Measurements from ENCODE around the gene ACIN1.
"Not testable (repeated sequence)": the region's sequence is repeated elsewhere in the genome, so short reads cannot be mapped to it uniquely, and the experiment has no call there.

The ACIN1 gene

GRCh38 chr14:23115039-23115731 lies 20.2 kb upstream of the ACIN1 start:
- no peaks in the 10 kb centered on the region for H3K9me3 ChIP-seq (ENCODE audit: control insufficient read depth in 2 of 2, low read length in 2 of 2)
- peaks cover 0 to 6% of the 10 kb centered on the region in 2 donors for H3K4me1 ChIP-seq (ENCODE audit: control insufficient read depth in 2 of 2, insufficient read depth in 2 of 2, low read length in 2 of 2)
- peaks cover 5 to 11% of the 10 kb centered on the region in 2 donors for H3K27me3 ChIP-seq (ENCODE audit: control insufficient read depth in 2 of 2, insufficient read depth in 2 of 2, low read length in 2 of 2)
- H3K4me3 ChIP-seq (ENCODE audit: low read length in 2 of 2), result no peak overlapping the region
- H3K27ac ChIP-seq (ENCODE audit: low read depth in 2 of 2, low read length in 2 of 2), result no peak overlapping the region
- H3K9ac ChIP-seq (ENCODE audit: low read depth in 1 of 2, low read length in 2 of 2), result no peak overlapping the region
- H3K36me3 ChIP-seq (ENCODE audit: control insufficient read depth in 2 of 2, insufficient read depth in 2 of 2, low read length in 2 of 2), result no peaks in the 10 kb centered on the region

- H3K27me3 ChIP-seq (ENCODE audit: control insufficient read depth in 2 of 2, insufficient read depth in 2 of 2, low read length in 2 of 2), result peaks cover 5 to 12% of the 10 kb centered on the region in 2 donors
- no peak overlapping the region for H3K4me3 ChIP-seq (ENCODE audit: low read length in 2 of 2)
- no peaks in the 10 kb centered on the region for H3K9me3 ChIP-seq (ENCODE audit: control insufficient read depth in 2 of 2, low read length in 2 of 2)
- H3K4me1 ChIP-seq (ENCODE audit: control insufficient read depth in 2 of 2, insufficient read depth in 2 of 2, low read length in 2 of 2), result peaks cover 0 to 3% of the 10 kb centered on the region in 2 donors
- no peak overlapping the region for H3K27ac ChIP-seq (ENCODE audit: low read depth in 2 of 2, low read length in 2 of 2)
- no peak overlapping the region for H3K9ac ChIP-seq (ENCODE audit: low read depth in 1 of 2, low read length in 2 of 2)
- H3K36me3 ChIP-seq (ENCODE audit: control insufficient read depth in 2 of 2, insufficient read depth in 2 of 2, low read length in 2 of 2), result no peaks in the 10 kb centered on the region
Observed at GRCh38 chr14:23114669-23115038, 19.7 kb upstream of the ACIN1 start.

GRCh38 chr14:23114120-23114458 lies 19.2 kb upstream of the ACIN1 start:
- H3K36me3 ChIP-seq (ENCODE audit: control insufficient read depth in 2 of 2, insufficient read depth in 2 of 2, low read length in 2 of 2), result no peaks in the 10 kb centered on the region
- no peaks in the 10 kb centered on the region for H3K9me3 ChIP-seq (ENCODE audit: control insufficient read depth in 2 of 2, low read length in 2 of 2)
- H3K27ac ChIP-seq (ENCODE audit: low read depth in 2 of 2, low read length in 2 of 2), result peak overlapping the region in 1 of 2 donors; percentile 4
- no peak overlapping the region for H3K9ac ChIP-seq (ENCODE audit: low read depth in 1 of 2, low read length in 2 of 2)
- peaks cover 5 to 12% of the 10 kb centered on the region in 2 donors for H3K27me3 ChIP-seq (ENCODE audit: control insufficient read depth in 2 of 2, insufficient read depth in 2 of 2, low read length in 2 of 2)
- no peak overlapping the region for H3K4me3 ChIP-seq (ENCODE audit: low read length in 2 of 2)
- no peaks in the 10 kb centered on the region for H3K4me1 ChIP-seq (ENCODE audit: control insufficient read depth in 2 of 2, insufficient read depth in 2 of 2, low read length in 2 of 2)

GRCh38 chr14:23113431-23114119 lies 18.6 kb upstream of the ACIN1 start:
- no peaks in the 10 kb centered on the region for H3K36me3 ChIP-seq (ENCODE audit: control insufficient read depth in 2 of 2, insufficient read depth in 2 of 2, low read length in 2 of 2)
- no peaks in the 10 kb centered on the region for H3K9me3 ChIP-seq (ENCODE audit: control insufficient read depth in 2 of 2, low read length in 2 of 2)
- no peak overlapping the region for H3K4me3 ChIP-seq (ENCODE audit: low read length in 2 of 2)
- H3K9ac ChIP-seq (ENCODE audit: low read depth in 1 of 2, low read length in 2 of 2), result no peak overlapping the region
- peak overlapping the region in 1 of 2 donors; percentile 4 for H3K27ac ChIP-seq (ENCODE audit: low read depth in 2 of 2, low read length in 2 of 2)
- H3K4me1 ChIP-seq (ENCODE audit: control insufficient read depth in 2 of 2, insufficient read depth in 2 of 2, low read length in 2 of 2), result no peaks in the 10 kb centered on the region
- peaks cover 5 to 12% of the 10 kb centered on the region in 2 donors for H3K27me3 ChIP-seq (ENCODE audit: control insufficient read depth in 2 of 2, insufficient read depth in 2 of 2, low read length in 2 of 2)

GRCh38 chr14:23112359-23113178 lies 17.6 kb upstream of the ACIN1 start:
- Histone ChIP-seq H3K9me3 (ENCODE audit: control insufficient read depth in 2 of 2, low read length in 2 of 2) (no peaks in the 10 kb centered on the region), H3K9ac (ENCODE audit: low read depth in 1 of 2, low read length in 2 of 2) (no peak overlapping the region), H3K4me1 (ENCODE audit: control insufficient read depth in 2 of 2, insufficient read depth in 2 of 2, low read length in 2 of 2) (no peaks in the 10 kb centered on the region), H3K27ac (ENCODE audit: low read depth in 2 of 2, low read length in 2 of 2) (no peak overlapping the region), H3K36me3 (ENCODE audit: control insufficient read depth in 2 of 2, insufficient read depth in 2 of 2, low read length in 2 of 2) (no peaks in the 10 kb centered on the region), H3K27me3 (ENCODE audit: control insufficient read depth in 2 of 2, insufficient read depth in 2 of 2, low read length in 2 of 2) (peaks cover 5 to 12% of the 10 kb centered on the region in 2 donors), H3K4me3 (ENCODE audit: low read length in 2 of 2) (no peak overlapping the region)

- H3K27ac ChIP-seq (ENCODE audit: low read depth in 2 of 2, low read length in 2 of 2), result no peak overlapping the region
- no peak overlapping the region for H3K9ac ChIP-seq (ENCODE audit: low read depth in 1 of 2, low read length in 2 of 2)
- no peaks in the 10 kb centered on the region for H3K9me3 ChIP-seq (ENCODE audit: control insufficient read depth in 2 of 2, low read length in 2 of 2)
- peaks cover 5 to 12% of the 10 kb centered on the region in 2 donors for H3K27me3 ChIP-seq (ENCODE audit: control insufficient read depth in 2 of 2, insufficient read depth in 2 of 2, low read length in 2 of 2)
- no peak overlapping the region for H3K4me3 ChIP-seq (ENCODE audit: low read length in 2 of 2)
- no peaks in the 10 kb centered on the region for H3K36me3 ChIP-seq (ENCODE audit: control insufficient read depth in 2 of 2, insufficient read depth in 2 of 2, low read length in 2 of 2)
- H3K4me1 ChIP-seq (ENCODE audit: control insufficient read depth in 2 of 2, insufficient read depth in 2 of 2, low read length in 2 of 2), result no peaks in the 10 kb centered on the region
Observed at GRCh38 chr14:23110579-23111365, 15.8 kb upstream of the ACIN1 start.

GRCh38 chr14:23109769-23110168 lies 14.8 kb upstream of the ACIN1 start:
- Histone ChIP-seq H3K4me3 (ENCODE audit: low read length in 2 of 2) (no peak overlapping the region), H3K9ac (ENCODE audit: low read depth in 1 of 2, low read length in 2 of 2) (no peak overlapping the region), H3K27me3 (ENCODE audit: control insufficient read depth in 2 of 2, insufficient read depth in 2 of 2, low read length in 2 of 2) (peaks cover 2 to 12% of the 10 kb centered on the region in 2 donors), H3K4me1 (ENCODE audit: control insufficient read depth in 2 of 2, insufficient read depth in 2 of 2, low read length in 2 of 2) (no peaks in the 10 kb centered on the region), H3K27ac (ENCODE audit: low read depth in 2 of 2, low read length in 2 of 2) (no peak overlapping the region), H3K36me3 (ENCODE audit: control insufficient read depth in 2 of 2, insufficient read depth in 2 of 2, low read length in 2 of 2) (no peaks in the 10 kb centered on the region), H3K9me3 (ENCODE audit: control insufficient read depth in 2 of 2, low read length in 2 of 2) (no peaks in the 10 kb centered on the region)

- peaks cover 2 to 12% of the 10 kb centered on the region in 2 donors for H3K27me3 ChIP-seq (ENCODE audit: control insufficient read depth in 2 of 2, insufficient read depth in 2 of 2, low read length in 2 of 2)
- H3K4me1 ChIP-seq (ENCODE audit: control insufficient read depth in 2 of 2, insufficient read depth in 2 of 2, low read length in 2 of 2); H3K36me3 ChIP-seq (ENCODE audit: control insufficient read depth in 2 of 2, insufficient read depth in 2 of 2, low read length in 2 of 2); H3K27ac ChIP-seq (ENCODE audit: low read depth in 2 of 2, low read length in 2 of 2); H3K9ac ChIP-seq (ENCODE audit: low read depth in 1 of 2, low read length in 2 of 2); H3K9me3 ChIP-seq (ENCODE audit: control insufficient read depth in 2 of 2, low read length in 2 of 2); H3K4me3 ChIP-seq (ENCODE audit: low read length in 2 of 2): not testable (repeated sequence)
Observed at GRCh38 chr14:23108169-23108568, 13.2 kb upstream of the ACIN1 start.

GRCh38 chr14:23107620-23108019 lies 12.7 kb upstream of the ACIN1 start:
- not testable (repeated sequence) for H3K9me3 ChIP-seq (ENCODE audit: control insufficient read depth in 2 of 2, low read length in 2 of 2); H3K4me3 ChIP-seq (ENCODE audit: low read length in 2 of 2); H3K9ac ChIP-seq (ENCODE audit: low read depth in 1 of 2, low read length in 2 of 2); H3K27ac ChIP-seq (ENCODE audit: low read depth in 2 of 2, low read length in 2 of 2); H3K36me3 ChIP-seq (ENCODE audit: control insufficient read depth in 2 of 2, insufficient read depth in 2 of 2, low read length in 2 of 2); H3K4me1 ChIP-seq (ENCODE audit: control insufficient read depth in 2 of 2, insufficient read depth in 2 of 2, low read length in 2 of 2)
- H3K27me3 ChIP-seq (ENCODE audit: control insufficient read depth in 2 of 2, insufficient read depth in 2 of 2, low read length in 2 of 2), result peaks cover 2 to 12% of the 10 kb centered on the region in 2 donors

Measured in mucosa of rectum (tissue), 2 donors.